GM08714 (cell line): ENCODE measurements around the gene LIPH.
"Not testable (repeated sequence)": the region's sequence is repeated elsewhere in the genome, so short reads cannot be mapped to it uniquely, and the experiment has no call there.

Experiments used
- H3K4me3 ChIP-seq: fragments of 200-500 bp; sonication (Bioruptor generic); 2 replicates; pipeline ENCODE4 v1.5.1; 2014; ENCODE audit warnings: mild to moderate bottlenecking, low read length, inconsistent platforms
- ZNF274 ChIP-seq: IDR thresholded peaks from 2 replicates; pipeline ENCODE4 v1.6.1; 2012; ENCODE audit warnings: mild to moderate bottlenecking, low read depth, low read length

The LIPH gene

DNA sequence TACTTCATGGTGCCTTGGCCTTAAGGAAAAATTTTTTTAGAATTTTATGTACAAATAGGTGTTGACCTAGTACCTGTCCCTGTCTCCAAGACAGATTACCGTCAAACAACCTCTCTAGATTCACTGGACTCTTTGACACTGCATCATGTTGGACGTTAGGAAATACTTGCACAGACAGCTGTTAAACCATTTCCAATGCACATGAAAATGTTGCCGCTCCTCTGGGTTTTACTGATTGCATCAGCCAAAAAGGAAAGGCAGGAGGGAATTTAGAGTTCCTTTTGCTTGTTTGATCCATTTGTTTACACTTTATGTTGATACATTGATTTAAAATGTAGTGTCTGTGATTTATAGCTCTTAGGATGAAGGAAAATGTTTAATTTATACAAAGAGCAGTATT, 68.1 kb downstream of the LIPH start:
- TF ChIP-seq ZNF274 = no peak

DNA sequence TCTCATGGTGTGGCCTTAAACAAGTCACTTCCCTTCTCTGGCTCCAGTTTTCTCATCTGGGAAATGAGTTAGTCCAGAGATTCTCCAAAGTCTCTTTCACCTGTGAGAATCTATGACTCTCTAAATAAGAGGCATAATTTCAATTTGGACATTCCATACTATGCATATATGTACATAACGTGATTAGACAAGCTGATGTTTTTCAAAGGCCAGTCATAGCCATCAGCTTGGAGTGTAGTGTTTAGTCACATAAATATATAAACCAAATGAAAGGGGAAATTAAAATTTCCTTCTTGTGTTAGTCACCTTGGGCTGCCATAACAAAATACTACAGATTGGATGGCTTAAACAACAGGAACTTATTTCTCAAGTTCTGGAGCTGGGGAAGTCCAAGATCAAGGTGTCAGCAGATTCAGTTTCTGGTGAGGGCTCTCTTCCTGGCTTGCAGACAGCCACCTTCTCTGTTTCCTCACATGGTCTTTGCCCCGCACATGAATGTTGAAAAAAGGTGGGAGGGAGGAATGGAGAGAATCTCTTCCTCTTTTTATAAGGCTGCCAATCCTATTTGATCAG, 72.9 kb downstream of the LIPH start:
- no peak overlapping the region for H3K4me3 ChIP-seq

More for the DNA sequence above, 68.1 kb downstream of the LIPH start:
- no peak overlapping the region for H3K4me3 ChIP-seq

DNA sequence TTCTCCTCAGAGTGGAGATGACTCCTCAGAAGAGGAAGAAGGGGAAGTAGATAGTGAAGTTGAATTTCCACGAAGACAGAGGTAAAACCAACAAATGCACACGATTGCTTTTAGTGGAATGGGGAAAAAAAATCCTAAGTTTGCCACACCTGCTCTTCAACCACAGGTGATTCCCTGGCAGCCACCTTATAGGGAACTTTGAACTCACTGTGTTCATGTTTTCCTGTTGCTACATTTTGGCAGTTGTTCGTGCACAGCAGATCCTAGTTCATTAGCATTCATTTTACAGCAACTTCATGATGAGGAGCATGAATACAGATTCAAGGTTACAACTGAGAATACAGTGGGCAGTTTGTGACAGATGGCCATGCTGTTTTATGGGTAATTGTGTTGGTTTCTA, 75.1 kb downstream of the LIPH start:
- no peak overlapping the region for H3K4me3 ChIP-seq
- no peak for TF ChIP-seq ZNF274

More for the DNA sequence above, 72.9 kb downstream of the LIPH start:
- no peak for TF ChIP-seq ZNF274

DNA sequence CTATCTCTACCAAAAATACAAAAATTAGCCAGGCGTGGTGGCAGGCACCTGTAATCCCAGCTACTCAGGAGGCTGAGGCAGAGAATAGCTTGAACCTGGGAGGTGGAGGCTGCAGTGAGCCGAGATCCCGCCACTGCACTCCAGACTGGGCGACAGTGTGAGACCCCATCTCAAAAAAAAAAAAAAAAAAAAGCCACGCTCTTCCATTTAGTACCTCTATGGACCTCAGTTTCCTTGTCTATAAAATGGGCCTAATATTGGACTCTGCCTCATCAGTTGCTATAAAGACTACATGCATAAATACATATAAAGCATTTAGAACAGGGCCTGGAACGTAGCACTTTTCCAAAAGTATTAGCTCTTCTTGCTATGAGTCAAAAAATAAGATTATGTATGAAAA, 77.5 kb downstream of the LIPH start:
- not testable (repeated sequence) for H3K4me3 ChIP-seq

DNA sequence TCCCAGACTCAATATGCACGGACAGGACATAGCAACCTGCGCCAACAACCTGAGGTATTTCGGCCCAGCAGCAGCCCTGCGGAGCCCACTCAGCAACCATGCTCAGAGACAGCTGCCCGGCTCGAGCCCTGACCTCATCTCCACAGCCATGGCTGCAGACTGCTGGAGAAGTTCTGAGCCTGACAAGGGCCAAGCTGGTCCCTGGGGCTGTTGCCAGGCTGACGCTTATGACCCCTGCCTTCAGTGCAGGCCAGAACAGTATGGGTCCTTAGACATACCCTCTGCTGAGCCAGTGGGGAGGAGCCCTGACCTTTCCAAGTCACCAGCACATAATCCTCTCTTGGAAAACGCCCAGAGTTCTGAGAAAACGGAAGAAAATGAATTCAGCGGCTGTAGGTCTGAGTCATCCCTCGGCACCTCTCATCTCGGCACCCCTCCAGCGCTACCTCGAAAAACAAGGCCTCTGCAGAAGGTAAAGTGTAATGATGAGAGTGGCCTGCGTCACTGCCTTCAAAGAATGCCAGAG, 79.0 kb downstream of the LIPH start:
- no peak for TF ChIP-seq ZNF274
- H3K4me3 ChIP-seq = no peak overlapping the region

DNA sequence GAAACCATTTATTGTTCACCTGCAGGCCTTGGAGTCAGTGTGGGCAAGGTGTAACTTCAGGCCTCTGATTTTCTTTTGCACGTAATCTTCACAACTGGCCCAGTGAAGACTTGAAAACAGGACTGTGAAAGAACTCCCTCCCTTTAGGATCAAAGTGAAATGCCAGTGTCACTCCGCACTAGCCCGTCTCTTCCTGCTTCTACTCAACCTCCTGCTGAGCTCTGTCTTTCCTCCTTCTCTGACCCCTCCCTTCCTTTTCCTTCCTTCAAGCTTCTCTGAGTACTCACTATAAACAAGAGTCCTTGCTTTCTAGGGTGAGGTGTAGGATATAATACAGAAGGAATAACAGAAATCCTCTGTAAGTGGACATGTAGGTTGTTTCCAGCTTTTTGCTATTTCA, 82.1 kb downstream of the LIPH start:
- no peak for TF ChIP-seq ZNF274
- H3K4me3 ChIP-seq = no peak overlapping the region

DNA sequence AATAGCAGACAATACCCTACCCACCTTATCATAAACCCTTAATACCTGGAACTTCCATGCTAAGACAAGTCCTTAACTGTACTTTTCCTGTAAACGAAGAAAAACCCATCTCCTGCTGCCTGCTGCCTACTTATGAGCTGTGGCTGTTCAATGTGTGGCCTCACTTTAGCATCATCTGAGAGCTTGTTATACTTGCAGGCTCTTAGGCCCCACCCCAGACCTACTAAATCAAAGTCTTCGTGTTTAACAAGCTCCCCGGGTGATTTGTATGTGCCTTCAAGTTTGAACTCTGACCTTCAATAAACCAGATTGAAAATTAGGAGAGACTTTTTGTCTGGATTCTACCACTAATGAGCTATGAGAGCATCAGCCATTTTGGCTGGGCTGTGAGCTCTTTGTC, 82.8 kb downstream of the LIPH start:
- TF ChIP-seq ZNF274 = no peak
- H3K4me3 ChIP-seq = no peak overlapping the region

DNA sequence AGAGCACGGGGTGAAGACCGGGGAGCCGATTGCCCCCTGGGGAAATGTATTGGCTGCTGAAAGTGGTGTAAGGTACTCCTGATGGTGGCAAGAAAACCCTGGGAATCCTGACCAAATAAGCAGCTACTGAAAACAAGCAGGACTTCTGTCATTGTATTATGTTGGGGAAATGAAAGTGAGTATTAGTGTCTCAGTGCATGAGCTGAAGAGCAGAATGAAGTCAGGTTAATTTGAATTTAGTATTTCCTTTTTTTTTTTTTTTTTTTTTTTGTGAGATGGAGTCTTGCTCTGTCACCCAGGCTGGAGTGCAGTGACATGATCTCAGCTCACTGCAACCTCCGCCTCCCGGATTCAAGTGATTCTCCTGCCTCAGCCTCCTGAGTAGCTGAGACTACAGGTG, 86.3 kb downstream of the LIPH start:
- H3K4me3 ChIP-seq = not testable (repeated sequence)

DNA sequence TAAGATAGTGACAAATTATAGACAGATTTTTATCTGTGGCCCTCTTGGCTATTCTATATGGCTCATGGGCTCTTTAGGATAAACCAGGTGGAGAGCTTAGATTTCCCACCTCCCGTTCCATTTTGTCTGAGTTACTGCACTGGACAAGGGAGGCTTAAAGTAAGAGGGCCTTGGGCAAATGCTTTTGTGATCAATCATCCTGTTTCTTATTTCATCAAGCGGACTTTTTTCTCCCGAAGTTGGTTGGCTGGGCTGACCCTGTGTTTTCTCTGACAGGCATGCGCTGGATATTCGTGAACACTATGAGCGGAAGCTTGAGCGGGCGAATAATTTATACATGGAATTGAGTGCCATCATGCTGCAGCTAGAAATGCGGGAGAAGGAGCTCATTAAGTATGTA, 86.9 kb downstream of the LIPH start:
- no peak for TF ChIP-seq ZNF274

DNA sequence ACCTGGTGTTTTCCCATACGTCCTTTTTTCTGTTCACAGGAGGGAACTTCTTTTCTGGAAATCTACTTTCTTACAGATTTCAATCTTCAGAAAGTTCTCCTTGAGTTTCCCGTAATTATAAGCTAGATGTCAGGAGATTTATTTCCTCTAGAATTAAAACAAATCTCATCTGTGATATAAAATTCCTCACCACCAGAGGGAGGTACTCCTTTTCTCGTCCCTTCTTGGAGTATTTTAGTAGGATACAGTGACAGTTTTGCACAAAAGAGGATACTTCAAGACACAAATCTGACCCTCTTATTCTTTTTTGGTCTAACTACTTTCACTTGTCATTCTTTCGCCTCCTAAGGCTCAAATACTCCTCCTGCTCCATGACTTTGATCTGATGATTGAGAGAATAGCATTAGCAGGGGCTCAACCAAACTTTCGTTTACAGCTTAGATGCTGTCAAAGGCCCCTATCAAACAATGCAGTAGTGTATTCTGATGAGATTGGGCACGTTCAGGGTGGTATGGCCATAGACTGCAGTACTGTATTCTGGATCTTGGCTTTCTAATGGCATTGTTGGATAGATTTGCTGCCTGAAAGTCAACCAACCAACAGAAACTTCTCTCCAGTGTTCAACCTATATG, 91.6 kb downstream of the LIPH start:
- H3K4me3 ChIP-seq = no peak overlapping the region
- TF ChIP-seq ZNF274 = no peak

More for the DNA sequence above, 86.9 kb downstream of the LIPH start:
- H3K4me3 ChIP-seq = no peak overlapping the region

DNA sequence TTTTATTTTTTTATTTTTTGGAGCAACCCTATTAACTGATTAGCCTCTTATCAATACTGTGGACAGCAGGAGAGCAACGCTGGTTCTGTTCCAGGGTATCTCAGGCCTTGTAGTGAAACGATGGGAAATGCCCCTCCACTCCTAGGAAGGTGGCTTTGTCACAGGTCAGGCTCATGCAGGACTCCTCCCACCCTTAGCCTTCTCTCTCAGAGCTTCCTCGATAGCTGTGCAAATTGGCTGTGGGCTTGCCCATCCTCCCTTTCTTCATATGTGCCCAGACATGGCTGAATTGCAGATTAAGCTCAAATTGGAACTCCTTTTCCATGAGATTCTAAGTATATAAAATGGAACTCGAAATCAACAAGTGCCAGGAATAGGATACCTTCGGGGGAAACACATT, 92.1 kb downstream of the LIPH start:
- TF ChIP-seq ZNF274 = no peak
- H3K4me3 ChIP-seq = no peak overlapping the region

DNA sequence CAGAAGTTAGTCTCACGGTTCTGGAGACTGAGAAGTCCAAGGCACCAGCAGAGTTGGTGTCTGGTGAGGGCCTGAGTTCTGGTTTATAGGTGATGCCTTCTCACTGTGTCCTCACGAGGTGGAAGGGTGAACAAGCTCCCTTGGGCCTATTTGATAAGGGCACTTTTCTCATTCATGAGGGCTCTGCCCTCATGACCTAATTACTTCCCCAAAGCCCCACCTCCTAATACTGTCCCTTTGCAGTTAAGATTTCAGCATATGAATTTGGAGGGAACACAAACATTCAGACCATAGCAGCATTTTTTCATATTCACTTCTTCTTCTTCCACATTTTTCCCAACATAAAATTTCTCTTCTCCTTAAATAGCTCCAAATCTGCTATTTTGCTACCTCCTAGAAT, 95.0 kb downstream of the LIPH start:
- no peak overlapping the region for H3K4me3 ChIP-seq
- no peak for TF ChIP-seq ZNF274
